ENCODE measurements around the gene KIAA0408.

KIAA0408 gene

GRCh38 chr6:127459231-127459641 lies at the start of gene KIAA0408:
Gene KIAA0408 (minus strand): TSS chr6:127459389. CDS start chr6:127453981, 5,408 bp downstream.
- DNase-seq (ENCODE audit: low read depth in 3 of 3): no peak

- DNase-seq (ENCODE audit: low read depth in 3 of 3): no peak
Measured at GRCh38 chr6:127506894-127507293, 47.7 kb upstream of the KIAA0408 start.

GRCh38 chr6:127503022-127503421 lies 43.8 kb upstream of the KIAA0408 start:
- DNase-seq (ENCODE audit: low read depth in 3 of 3): no peak

GRCh38 chr6:127497410-127497809 lies 38.2 kb upstream of the KIAA0408 start:
- DNase-seq (ENCODE audit: low read depth in 3 of 3): no peak

GRCh38 chr6:127496471-127496870 lies 37.3 kb upstream of the KIAA0408 start:
- no peak for DNase-seq (ENCODE audit: low read depth in 3 of 3)

- no peak for DNase-seq (ENCODE audit: low read depth in 3 of 3)
Measured at GRCh38 chr6:127494240-127494767, 35.1 kb upstream of the KIAA0408 start.

- DNase-seq (ENCODE audit: low read depth in 3 of 3): no peak
Measured at GRCh38 chr6:127489248-127489647, 30.1 kb upstream of the KIAA0408 start.

- no peak for DNase-seq (ENCODE audit: low read depth in 3 of 3)
Measured at GRCh38 chr6:127486934-127487333, 27.7 kb upstream of the KIAA0408 start.

- DNase-seq (ENCODE audit: low read depth in 3 of 3): no peak
Measured at GRCh38 chr6:127484212-127484863, 25.1 kb upstream of the KIAA0408 start.

- no peak for DNase-seq (ENCODE audit: low read depth in 3 of 3)
Measured at GRCh38 chr6:127483399-127484055, 24.3 kb upstream of the KIAA0408 start.

GRCh38 chr6:127482325-127482724 lies 23.1 kb upstream of the KIAA0408 start:
- no peak for DNase-seq (ENCODE audit: low read depth in 3 of 3)

GRCh38 chr6:127481628-127482027 lies 22.4 kb upstream of the KIAA0408 start:
- no peak for DNase-seq (ENCODE audit: low read depth in 3 of 3)

- DNase-seq (ENCODE audit: low read depth in 3 of 3): no peak
Measured at GRCh38 chr6:127481111-127481510, 21.9 kb upstream of the KIAA0408 start.

- no peak for DNase-seq (ENCODE audit: low read depth in 3 of 3)
Measured at GRCh38 chr6:127477658-127478057, 18.5 kb upstream of the KIAA0408 start.

GRCh38 chr6:127475823-127476176 lies 16.6 kb upstream of the KIAA0408 start:
- no peak for DNase-seq (ENCODE audit: low read depth in 3 of 3)

- DNase-seq (ENCODE audit: low read depth in 3 of 3): no peak
Measured at GRCh38 chr6:127475135-127475822, 16.1 kb upstream of the KIAA0408 start.

- DNase-seq (ENCODE audit: low read depth in 3 of 3): no peak
Measured at GRCh38 chr6:127471379-127472255, 12.4 kb upstream of the KIAA0408 start.

- DNase-seq (ENCODE audit: low read depth in 3 of 3): no peak
Measured at GRCh38 chr6:127468936-127469335, 9.7 kb upstream of the KIAA0408 start.

- no peak for DNase-seq (ENCODE audit: low read depth in 3 of 3)
Measured at GRCh38 chr6:127466416-127466815, 7.2 kb upstream of the KIAA0408 start.

- DNase-seq (ENCODE audit: low read depth in 3 of 3): peak; percentile 38 to 58 (median 54)
Measured at GRCh38 chr6:127464881-127465459, 5.8 kb upstream of the KIAA0408 start.

- DNase-seq (ENCODE audit: low read depth in 3 of 3): no peak
Measured at GRCh38 chr6:127464161-127464880, 5.1 kb upstream of the KIAA0408 start.
